Lung (tissue), 12 donors: ENCODE measurements around the gene ADPRM. TPM values are rescaled to one million over a fixed set of nuclear protein-coding genes. Genes with fewer than 3 reads are reported as not detected.

Experiments
- ATAC-seq: fragments of 200-7000 bp; cut with Tn5 transposase; one replicate; pipeline ENCODE4 v1.9.1; 2020; ENCODE audit warnings: moderate number of reproducible peaks; ENCODE audit not compliant: insufficient read depth, low FRiP score
- DNase-seq, 3 donors: peaks; one replicate each; pipeline ENCODE4 v3.0.0-alpha.2; 2013 to 2017
- H3K27ac ChIP-seq, 2 donors: one replicate each; pipeline ENCODE4 v1.5.1; 2013; ENCODE audit warnings: mild to moderate bottlenecking in 2 of 2, moderate library complexity in 2 of 2, control low read depth in 1 of 2, inconsistent platforms in 1 of 2, low read depth in 1 of 2, low read length in 1 of 2
- H3K27me3 ChIP-seq, 3 donors: one replicate each; pipeline ENCODE4 v1.5.1; 2013; ENCODE audit warnings: low read length in 2 of 3; ENCODE audit not compliant: control insufficient read depth in 3 of 3, insufficient read depth in 3 of 3
- H3K36me3 ChIP-seq, 4 donors: one replicate each; pipeline ENCODE4 v1.5.1; 2013; ENCODE audit warnings: low read length in 4 of 4, mild to moderate bottlenecking in 1 of 4, moderate library complexity in 1 of 4; ENCODE audit not compliant: control insufficient read depth in 4 of 4, insufficient read depth in 4 of 4
- H3K4me1 ChIP-seq, 5 donors: one replicate each; pipeline ENCODE4 v1.5.1; 2013; ENCODE audit warnings: low read length in 5 of 5, mild to moderate bottlenecking in 2 of 5, moderate library complexity in 1 of 5; ENCODE audit not compliant: control insufficient read depth in 5 of 5, insufficient read depth in 5 of 5
- H3K4me3 ChIP-seq: one replicate; pipeline ENCODE4 v1.5.1; 2013; ENCODE audit warnings: mild to moderate bottlenecking, control low read depth, moderate library complexity
- H3K9ac ChIP-seq, 2 donors: one replicate each; pipeline ENCODE4 v1.5.1; 2013; ENCODE audit warnings: low read length in 2 of 2, control low read depth in 1 of 2; ENCODE audit not compliant: insufficient read depth in 1 of 2
- H3K9me3 ChIP-seq, 4 donors: one replicate each; pipeline ENCODE4 v1.5.1; 2013; ENCODE audit warnings: low read length in 3 of 4, mild to moderate bottlenecking in 1 of 4, moderate library complexity in 1 of 4; ENCODE audit not compliant: control insufficient read depth in 4 of 4, insufficient read depth in 3 of 4
- WGBS, 2 donors: extraction: QIAGEN DNeasy Blood & Tissue Kit; methylation state at CpG; one replicate each; pipeline ENCODE4 v1.1.7; 2013; 5-methylcytosine and 5-hydroxymethylcytosine counted together
- polyA plus RNA-seq, 2 donors: library from polyadenylated mRNA; stranded (reverse); fragments of 200-250 nt; gene quantifications; one replicate each; pipeline ENCODE4 v1.2.1, GENCODE V29; 2013
- total RNA-seq, 2 donors: library from RNA; depleted of rRNA in 1 of 2; stranded (reverse); fragments of >200 nt in 1 of 2; gene quantifications; one replicate each; pipeline ENCODE4 v1.2.1, GENCODE V29; 2014 to 2021
- TF ChIP-seq, protein P1 (sequence below): IDR thresholded peaks from 2 replicates; pipeline ENCODE4 v1.5.1; 2012; ENCODE audit warnings: mild to moderate bottlenecking; ENCODE audit errors: control extremely low read depth, extremely low read depth
- donor health status: control.
- donor health status: control.
- donor health status: Bipolar disorder and iron deficiency.
- donor health status: healthy.
- donor health status: DM: yes; HTN: yes; CAD: no.

The ADPRM gene
- total and polyA plus RNA-seq, 4 donors: 5.0 to 13.9 (median 8.0) TPM

DNA sequence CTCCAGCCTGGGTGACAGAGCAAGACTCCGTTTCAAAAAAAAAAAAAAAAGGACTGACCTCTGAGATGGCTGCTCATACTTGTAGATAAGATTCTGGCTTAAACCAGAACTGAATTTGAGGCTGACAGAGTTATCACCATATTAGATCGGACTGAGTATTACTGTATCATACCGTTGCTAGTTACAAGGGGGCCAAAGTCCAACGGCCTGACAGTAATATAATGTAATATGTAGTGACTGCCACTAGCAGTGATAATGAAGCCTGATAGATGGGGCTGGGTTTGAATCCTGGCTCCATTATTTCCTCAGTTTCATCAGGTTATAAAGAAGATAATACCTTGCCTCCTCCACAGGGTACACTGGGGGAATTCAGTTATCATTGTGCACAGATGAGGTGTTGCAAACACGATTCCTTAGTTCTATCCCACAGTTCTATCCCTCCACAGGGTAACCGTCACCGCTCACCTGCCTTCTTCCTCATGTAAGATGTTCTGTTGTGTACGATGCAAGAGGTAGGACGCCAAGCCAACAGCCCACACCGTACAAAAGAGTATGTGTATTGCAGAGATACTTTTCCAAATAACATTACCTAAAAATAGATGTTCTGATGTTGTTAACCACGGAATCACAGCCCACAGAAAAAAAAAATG, 27.3 kb downstream of the ADPRM start:
- Histone ChIP-seq H3K27ac (no peak overlapping the region), H3K36me3 (peaks cover 2 to 22% (median 9%) of the 10 kb centered on the region in 4 donors), H3K4me3 (no peak overlapping the region), H3K4me1 (peaks cover 0 to 5% (median 0%) of the 10 kb centered on the region in 5 donors), H3K9me3 (no peaks in the 10 kb centered on the region), H3K27me3 (no peaks in the 10 kb centered on the region), H3K9ac (no peak overlapping the region)
- TF ChIP-seq, protein P1, sequence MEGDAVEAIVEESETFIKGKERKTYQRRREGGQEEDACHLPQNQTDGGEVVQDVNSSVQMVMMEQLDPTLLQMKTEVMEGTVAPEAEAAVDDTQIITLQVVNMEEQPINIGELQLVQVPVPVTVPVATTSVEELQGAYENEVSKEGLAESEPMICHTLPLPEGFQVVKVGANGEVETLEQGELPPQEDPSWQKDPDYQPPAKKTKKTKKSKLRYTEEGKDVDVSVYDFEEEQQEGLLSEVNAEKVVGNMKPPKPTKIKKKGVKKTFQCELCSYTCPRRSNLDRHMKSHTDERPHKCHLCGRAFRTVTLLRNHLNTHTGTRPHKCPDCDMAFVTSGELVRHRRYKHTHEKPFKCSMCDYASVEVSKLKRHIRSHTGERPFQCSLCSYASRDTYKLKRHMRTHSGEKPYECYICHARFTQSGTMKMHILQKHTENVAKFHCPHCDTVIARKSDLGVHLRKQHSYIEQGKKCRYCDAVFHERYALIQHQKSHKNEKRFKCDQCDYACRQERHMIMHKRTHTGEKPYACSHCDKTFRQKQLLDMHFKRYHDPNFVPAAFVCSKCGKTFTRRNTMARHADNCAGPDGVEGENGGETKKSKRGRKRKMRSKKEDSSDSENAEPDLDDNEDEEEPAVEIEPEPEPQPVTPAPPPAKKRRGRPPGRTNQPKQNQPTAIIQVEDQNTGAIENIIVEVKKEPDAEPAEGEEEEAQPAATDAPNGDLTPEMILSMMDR: no peak
- DNase-seq: no peak
- ATAC-seq: no peak
- 90 to 95% methylated on average over 11 of the region's 11 CpGs for WGBS, 2 donors

DNA sequence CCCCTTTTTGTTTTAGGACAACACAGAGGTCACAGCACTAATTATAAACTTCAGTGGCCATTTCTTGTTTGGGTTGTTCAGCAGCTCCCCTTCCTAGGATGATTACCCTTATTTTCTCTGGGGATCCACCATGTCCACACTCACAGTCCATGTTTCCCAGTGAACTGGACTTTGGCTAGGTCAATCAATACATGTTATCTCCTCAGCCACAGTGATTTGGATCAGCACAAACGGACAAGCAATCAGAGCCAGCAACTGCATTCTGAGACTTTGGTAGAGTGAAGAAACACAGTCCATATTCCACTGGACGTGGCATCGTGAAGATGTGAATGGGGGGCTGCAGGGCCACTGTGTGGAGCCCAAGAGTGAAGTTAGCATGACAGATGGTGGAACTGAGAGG, 27.9 kb downstream of the ADPRM start:
- DNase-seq (no peak), ATAC-seq (no peak)
- TF ChIP-seq, protein P1: no peak
- H3K9me3 ChIP-seq: no peaks in the 10 kb centered on the region
- H3K27ac ChIP-seq: no peak overlapping the region
- H3K4me1 ChIP-seq: peaks cover 0 to 5% (median 0%) of the 10 kb centered on the region in 5 donors
- WGBS, 2 donors: 92 to 97% methylated on average over 3 of the region's 3 CpGs
- no peak overlapping the region for H3K4me3 ChIP-seq
- no peak overlapping the region for H3K9ac ChIP-seq
- H3K36me3 ChIP-seq: peaks cover 2 to 22% (median 9%) of the 10 kb centered on the region in 4 donors
- no peaks in the 10 kb centered on the region for H3K27me3 ChIP-seq

DNA sequence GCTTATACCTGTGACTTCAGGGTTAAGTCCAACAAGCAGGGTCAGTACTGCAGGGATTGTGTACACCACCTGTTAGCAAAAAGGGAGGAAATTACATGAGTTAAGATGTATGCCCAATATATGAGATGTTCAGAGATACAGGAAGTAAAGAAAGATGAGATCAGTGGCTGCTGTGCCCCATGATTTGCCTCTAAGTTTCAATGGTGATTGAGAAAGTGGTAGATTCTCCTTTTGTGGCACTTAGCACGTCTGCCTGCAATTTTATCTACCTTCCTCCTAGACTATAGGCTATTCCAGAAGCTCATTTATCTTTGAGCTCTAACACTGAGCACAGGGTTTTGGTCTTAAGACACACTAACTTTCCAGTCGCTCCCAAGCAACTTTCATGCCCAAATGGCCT, 28.8 kb downstream of the ADPRM start:
- TF ChIP-seq, protein P1: no peak
- Histone ChIP-seq H3K27me3 (no peaks in the 10 kb centered on the region), H3K4me3 (no peak overlapping the region), H3K27ac (no peak overlapping the region), H3K4me1 (peaks cover 0 to 9% (median 0%) of the 10 kb centered on the region in 5 donors), H3K9me3 (no peaks in the 10 kb centered on the region), H3K36me3 (peaks cover 2 to 22% (median 6%) of the 10 kb centered on the region in 4 donors), H3K9ac (no peak overlapping the region)
- ATAC-seq (no peak), DNase-seq (no peak)
- 60 to 62% methylated on average over 2 of the region's 2 CpGs for WGBS, 2 donors
